Activated T-cell treated with anti-CD3 and anti-CD28 coated beads, Interleukin-2, amount 50 U/mL, for 24 hours (primary cell): Measurements from ENCODE around the gene MIAT.
"Not testable (repeated sequence)": the region's sequence is repeated elsewhere in the genome, so short reads cannot be mapped to it uniquely, and the experiment has no call there.

Experiments
- DNase-seq: peaks from one replicate; pipeline ENCODE4 v3.0.0-alpha.2; 2020
- H3K27ac Mint-ChIP-seq: 2 replicates; pipeline ENCODE4 v1.8.0; 2020; ENCODE audit warnings: mild to moderate bottlenecking, mixed read lengths
- H3K27me3 Mint-ChIP-seq: 2 replicates; pipeline ENCODE4 v1.8.0; 2020; ENCODE audit warnings: mixed read lengths
- H3K36me3 Mint-ChIP-seq: 2 replicates; pipeline ENCODE4 v1.8.0; 2020; ENCODE audit warnings: low read depth, mixed read lengths
- H3K4me1 Mint-ChIP-seq: 2 replicates; pipeline ENCODE4 v1.8.0; 2020; ENCODE audit warnings: low read depth, mixed read lengths
- H3K4me3 Mint-ChIP-seq: 2 replicates; pipeline ENCODE4 v1.8.0; 2020; ENCODE audit warnings: mild to moderate bottlenecking, moderate library complexity, mixed read lengths
- H3K9me3 Mint-ChIP-seq: 2 replicates; pipeline ENCODE4 v1.8.0; 2020; ENCODE audit warnings: mixed read lengths

MIAT gene

GRCh38 chr22:26689513-26690301 lies 32.3 kb downstream of the MIAT start:
- Mint-ChIP-seq H3K9me3 (no peaks in the 10 kb centered on the region), H3K27me3 (no peaks in the 10 kb centered on the region), H3K27ac (no peak overlapping the region), H3K36me3 (peaks cover 56% of the 10 kb centered on the region), H3K4me3 (no peak overlapping the region), H3K4me1 (peaks cover 76% of the 10 kb centered on the region)
- DNase-seq: no peak

- H3K4me3 Mint-ChIP-seq: no peak overlapping the region
- peak overlapping the region; percentile 24 for H3K27ac Mint-ChIP-seq
- no peaks in the 10 kb centered on the region for H3K9me3 Mint-ChIP-seq
- peaks cover 61% of the 10 kb centered on the region for H3K36me3 Mint-ChIP-seq
- H3K27me3 Mint-ChIP-seq: no peaks in the 10 kb centered on the region
- H3K4me1 Mint-ChIP-seq: peaks cover 70% of the 10 kb centered on the region
- no peak for DNase-seq
Measured at GRCh38 chr22:26690654-26691376, 33.4 kb downstream of the MIAT start.

GRCh38 chr22:26691377-26691716 lies 34.0 kb downstream of the MIAT start:
- peaks cover 59% of the 10 kb centered on the region for H3K36me3 Mint-ChIP-seq
- H3K27me3 Mint-ChIP-seq: no peaks in the 10 kb centered on the region
- no peak overlapping the region for H3K4me3 Mint-ChIP-seq
- no peak for DNase-seq
- H3K4me1 Mint-ChIP-seq: peaks cover 67% of the 10 kb centered on the region
- H3K9me3 Mint-ChIP-seq: no peaks in the 10 kb centered on the region
- H3K27ac Mint-ChIP-seq: peak overlapping the region; percentile 24

- Mint-ChIP-seq H3K9me3 (no peaks in the 10 kb centered on the region), H3K4me3 (no peak overlapping the region), H3K4me1 (peaks cover 62% of the 10 kb centered on the region), H3K27ac (no peak overlapping the region), H3K36me3 (peaks cover 58% of the 10 kb centered on the region), H3K27me3 (no peaks in the 10 kb centered on the region)
- DNase-seq: no peak
Measured at GRCh38 chr22:26692215-26692614, 34.8 kb downstream of the MIAT start.

GRCh38 chr22:26697151-26697550 lies 39.8 kb downstream of the MIAT start:
- no peak overlapping the region for H3K27ac Mint-ChIP-seq
- DNase-seq: no peak
- H3K4me1 Mint-ChIP-seq: peaks cover 30% of the 10 kb centered on the region
- no peak overlapping the region for H3K4me3 Mint-ChIP-seq
- peaks cover 74% of the 10 kb centered on the region for H3K36me3 Mint-ChIP-seq
- no peaks in the 10 kb centered on the region for H3K9me3 Mint-ChIP-seq
- no peaks in the 10 kb centered on the region for H3K27me3 Mint-ChIP-seq

- Mint-ChIP-seq H3K36me3 (peaks cover 70% of the 10 kb centered on the region), H3K27ac (no peak overlapping the region), H3K9me3 (no peaks in the 10 kb centered on the region), H3K4me1 (peaks cover 28% of the 10 kb centered on the region), H3K4me3 (no peak overlapping the region), H3K27me3 (no peaks in the 10 kb centered on the region)
- DNase-seq: no peak
Measured at GRCh38 chr22:26700462-26700861, 43.1 kb downstream of the MIAT start.

GRCh38 chr22:26700886-26701285 lies 43.5 kb downstream of the MIAT start:
- Mint-ChIP-seq H3K36me3 (peaks cover 70% of the 10 kb centered on the region), H3K4me3 (no peak overlapping the region), H3K9me3 (no peaks in the 10 kb centered on the region), H3K27me3 (no peaks in the 10 kb centered on the region), H3K4me1 (peaks cover 33% of the 10 kb centered on the region), H3K27ac (no peak overlapping the region)
- no peak for DNase-seq

GRCh38 chr22:26701323-26701722 lies 43.9 kb downstream of the MIAT start:
- Mint-ChIP-seq H3K4me1 (peaks cover 34% of the 10 kb centered on the region), H3K27me3 (no peaks in the 10 kb centered on the region), H3K9me3 (no peaks in the 10 kb centered on the region), H3K27ac (no peak overlapping the region), H3K36me3 (peaks cover 70% of the 10 kb centered on the region), H3K4me3 (no peak overlapping the region)
- DNase-seq: no peak

- no peaks in the 10 kb centered on the region for H3K9me3 Mint-ChIP-seq
- H3K4me1 Mint-ChIP-seq: peaks cover 28% of the 10 kb centered on the region
- H3K36me3 Mint-ChIP-seq: peaks cover 70% of the 10 kb centered on the region
- H3K27ac Mint-ChIP-seq: no peak overlapping the region
- H3K27me3 Mint-ChIP-seq: no peaks in the 10 kb centered on the region
- no peak for DNase-seq
- H3K4me3 Mint-ChIP-seq: no peak overlapping the region
Measured at GRCh38 chr22:26702906-26703830, 45.8 kb downstream of the MIAT start.

GRCh38 chr22:26705379-26705778 lies 48.0 kb downstream of the MIAT start:
- H3K27ac Mint-ChIP-seq: not testable (repeated sequence)
- H3K36me3 Mint-ChIP-seq: peaks cover 67% of the 10 kb centered on the region
- H3K4me1 Mint-ChIP-seq: peaks cover 37% of the 10 kb centered on the region

GRCh38 chr22:26707090-26707489 lies 49.7 kb downstream of the MIAT start:
- H3K4me3 Mint-ChIP-seq: no peak overlapping the region
- DNase-seq: no peak
- no peaks in the 10 kb centered on the region for H3K27me3 Mint-ChIP-seq
- H3K9me3 Mint-ChIP-seq: no peaks in the 10 kb centered on the region
- H3K27ac Mint-ChIP-seq: no peak overlapping the region
- peaks cover 48% of the 10 kb centered on the region for H3K4me1 Mint-ChIP-seq
- H3K36me3 Mint-ChIP-seq: peaks cover 72% of the 10 kb centered on the region

More at GRCh38 chr22:26705379-26705778, 48.0 kb downstream of the MIAT start:
- not testable (repeated sequence) for H3K4me3 Mint-ChIP-seq, H3K9me3 Mint-ChIP-seq, H3K27me3 Mint-ChIP-seq, DNase-seq

GRCh38 chr22:26707581-26707980 lies 50.2 kb downstream of the MIAT start:
- Mint-ChIP-seq H3K27me3 (no peaks in the 10 kb centered on the region), H3K9me3 (no peaks in the 10 kb centered on the region), H3K36me3 (peaks cover 70% of the 10 kb centered on the region), H3K27ac (no peak overlapping the region), H3K4me1 (peaks cover 46% of the 10 kb centered on the region), H3K4me3 (no peak overlapping the region)
- no peak for DNase-seq

- peak overlapping the region; percentile 10 for H3K27ac Mint-ChIP-seq
- peaks cover 68% of the 10 kb centered on the region for H3K36me3 Mint-ChIP-seq
- H3K4me1 Mint-ChIP-seq: peaks cover 40% of the 10 kb centered on the region
- no peak overlapping the region for H3K4me3 Mint-ChIP-seq
- no peak for DNase-seq
- H3K9me3 Mint-ChIP-seq: no peaks in the 10 kb centered on the region
- H3K27me3 Mint-ChIP-seq: no peaks in the 10 kb centered on the region
Measured at GRCh38 chr22:26708256-26709009, 51.0 kb downstream of the MIAT start.
